Testis (tissue), 2 donors: ENCODE data around the gene HCK.

Experiments
- POLR2A ChIP-seq: fragments of 450-650 bp; IDR thresholded peaks from one replicate; pipeline ENCODE4 v1.6.1; 2017; ENCODE audit warnings: antibody characterized with exemption, mild to moderate bottlenecking, moderate library complexity
- TF ChIP-seq, protein P1 (sequence below), 3 experiments: fragments of 450-650 bp in 2 of 3; fragments of 200-600 bp in 1 of 3; sonication (generic) in 1 of 3; IDR thresholded peaks; one replicate each; pipeline ENCODE4 v1.5.1; 2016 to 2019; ENCODE audit warnings: antibody characterized with exemption in 3 of 3, mild to moderate bottlenecking in 2 of 3, moderate library complexity in 1 of 3

DNA sequence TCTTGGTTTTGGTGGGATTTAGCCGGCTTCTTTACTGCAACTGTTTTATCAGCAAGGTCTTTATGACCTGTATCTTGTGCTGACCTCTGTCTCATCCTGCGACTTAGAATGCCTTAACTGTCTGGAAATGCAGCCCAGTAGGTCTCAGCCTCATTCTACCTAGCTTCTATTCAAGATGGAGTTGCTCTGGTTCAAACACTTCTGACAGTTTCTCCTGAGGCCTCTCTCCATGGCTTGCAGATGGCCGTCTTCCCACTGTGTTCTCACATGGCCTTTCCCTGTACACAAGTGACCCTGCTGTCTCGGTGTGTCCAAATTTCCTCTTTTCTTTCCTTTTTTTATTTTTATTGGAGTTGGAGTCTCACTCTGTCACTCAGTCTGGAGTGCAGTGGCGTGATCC is 46.0 kb upstream of the HCK start:
- TF ChIP-seq, protein P1, sequence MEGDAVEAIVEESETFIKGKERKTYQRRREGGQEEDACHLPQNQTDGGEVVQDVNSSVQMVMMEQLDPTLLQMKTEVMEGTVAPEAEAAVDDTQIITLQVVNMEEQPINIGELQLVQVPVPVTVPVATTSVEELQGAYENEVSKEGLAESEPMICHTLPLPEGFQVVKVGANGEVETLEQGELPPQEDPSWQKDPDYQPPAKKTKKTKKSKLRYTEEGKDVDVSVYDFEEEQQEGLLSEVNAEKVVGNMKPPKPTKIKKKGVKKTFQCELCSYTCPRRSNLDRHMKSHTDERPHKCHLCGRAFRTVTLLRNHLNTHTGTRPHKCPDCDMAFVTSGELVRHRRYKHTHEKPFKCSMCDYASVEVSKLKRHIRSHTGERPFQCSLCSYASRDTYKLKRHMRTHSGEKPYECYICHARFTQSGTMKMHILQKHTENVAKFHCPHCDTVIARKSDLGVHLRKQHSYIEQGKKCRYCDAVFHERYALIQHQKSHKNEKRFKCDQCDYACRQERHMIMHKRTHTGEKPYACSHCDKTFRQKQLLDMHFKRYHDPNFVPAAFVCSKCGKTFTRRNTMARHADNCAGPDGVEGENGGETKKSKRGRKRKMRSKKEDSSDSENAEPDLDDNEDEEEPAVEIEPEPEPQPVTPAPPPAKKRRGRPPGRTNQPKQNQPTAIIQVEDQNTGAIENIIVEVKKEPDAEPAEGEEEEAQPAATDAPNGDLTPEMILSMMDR (IDR thresholded peaks at IDR 0.05) = no peak
- no peak for TF ChIP-seq POLR2A
